Suprapubic skin (tissue), 3 donors: Measurements from ENCODE around the gene FAM83F.

ENCODE experiments used
- EP300 ChIP-seq: sonication (generic); formaldehyde crosslinking; IDR thresholded peaks from one replicate; pipeline ENCODE4 v1.6.1; 2017; ENCODE audit warnings: antibody characterized with exemption
- POLR2A ChIP-seq, 2 donors: fragments of 450-650 bp; IDR thresholded peaks; one replicate each; pipeline ENCODE4 v1.6.1; 2017; ENCODE audit warnings: antibody characterized with exemption in 2 of 2, mild to moderate bottlenecking in 2 of 2, moderate library complexity in 2 of 2
- TF ChIP-seq, protein P1 (sequence below), 2 donors: fragments of 200-600 bp in 1 of 2; fragments of 450-650 bp in 1 of 2; sonication (generic) in 1 of 2; IDR thresholded peaks; one replicate each; pipeline ENCODE4 v1.5.1; 2016 to 2019; ENCODE audit warnings: antibody characterized with exemption in 2 of 2, mild to moderate bottlenecking in 1 of 2, moderate library complexity in 1 of 2

DNA sequence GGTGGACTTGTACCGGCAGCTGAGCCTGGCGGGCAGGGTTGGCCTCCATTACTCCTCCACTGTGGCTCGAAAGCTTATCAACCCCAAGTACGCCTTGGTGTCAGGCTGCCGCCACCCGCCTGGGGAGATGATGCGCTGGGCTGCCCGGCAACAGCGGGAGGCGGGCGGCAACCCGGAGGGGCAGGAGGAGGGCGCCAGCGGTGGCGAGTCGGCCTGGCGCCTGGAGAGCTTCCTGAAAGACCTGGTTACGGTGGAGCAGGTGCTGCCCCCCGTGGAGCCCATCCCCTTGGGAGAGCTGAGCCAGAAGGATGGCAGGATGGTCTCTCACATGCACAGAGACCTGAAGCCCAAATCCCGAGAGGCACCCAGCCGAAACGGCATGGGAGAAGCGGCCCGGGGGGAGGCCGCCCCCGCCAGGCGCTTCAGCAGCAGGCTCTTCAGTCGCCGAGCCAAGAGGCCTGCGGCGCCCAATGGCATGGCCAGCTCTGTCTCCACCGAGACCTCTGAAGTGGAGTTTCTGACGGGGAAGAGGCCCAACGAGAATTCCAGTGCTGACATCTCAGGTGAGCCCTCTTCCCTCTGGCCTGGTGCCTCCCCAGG is 26.7 kb downstream of the FAM83F start:
- TF ChIP-seq, protein P1, sequence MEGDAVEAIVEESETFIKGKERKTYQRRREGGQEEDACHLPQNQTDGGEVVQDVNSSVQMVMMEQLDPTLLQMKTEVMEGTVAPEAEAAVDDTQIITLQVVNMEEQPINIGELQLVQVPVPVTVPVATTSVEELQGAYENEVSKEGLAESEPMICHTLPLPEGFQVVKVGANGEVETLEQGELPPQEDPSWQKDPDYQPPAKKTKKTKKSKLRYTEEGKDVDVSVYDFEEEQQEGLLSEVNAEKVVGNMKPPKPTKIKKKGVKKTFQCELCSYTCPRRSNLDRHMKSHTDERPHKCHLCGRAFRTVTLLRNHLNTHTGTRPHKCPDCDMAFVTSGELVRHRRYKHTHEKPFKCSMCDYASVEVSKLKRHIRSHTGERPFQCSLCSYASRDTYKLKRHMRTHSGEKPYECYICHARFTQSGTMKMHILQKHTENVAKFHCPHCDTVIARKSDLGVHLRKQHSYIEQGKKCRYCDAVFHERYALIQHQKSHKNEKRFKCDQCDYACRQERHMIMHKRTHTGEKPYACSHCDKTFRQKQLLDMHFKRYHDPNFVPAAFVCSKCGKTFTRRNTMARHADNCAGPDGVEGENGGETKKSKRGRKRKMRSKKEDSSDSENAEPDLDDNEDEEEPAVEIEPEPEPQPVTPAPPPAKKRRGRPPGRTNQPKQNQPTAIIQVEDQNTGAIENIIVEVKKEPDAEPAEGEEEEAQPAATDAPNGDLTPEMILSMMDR (IDR thresholded peaks at IDR 0.05): no peak
- no peak for TF ChIP-seq EP300
- no peak for TF ChIP-seq POLR2A (IDR thresholded peaks at IDR 0.05)
